GM23248 (cell line): ENCODE results near the gene SRPX. TPM values are rescaled to one million over a fixed set of nuclear protein-coding genes. Genes with fewer than 3 reads are reported as not detected.

Experiments
- DNase-seq: peaks from one replicate; pipeline ENCODE4 v3.0.0-alpha.2; 2015
- H2AFZ ChIP-seq: fragments of 200-600 bp; sonication (generic); 2 replicates; pipeline ENCODE4 v1.6.1; 2016; ENCODE audit warnings: antibody characterized with exemption
- H3F3A ChIP-seq: fragments of 200-600 bp; sonication (generic); 2 replicates; pipeline ENCODE4 v1.6.1; 2016; ENCODE audit warnings: mild to moderate bottlenecking, antibody characterized with exemption, mixed run types; ENCODE audit not compliant: insufficient read depth
- H3K27ac ChIP-seq: fragments of 200-600 bp; sonication (generic); 2 replicates; pipeline ENCODE4 v1.5.1; 2016; ENCODE audit warnings: mild to moderate bottlenecking
- H3K27me3 ChIP-seq: fragments of 200-600 bp; sonication (generic); replicated peaks from 2 replicates; pipeline ENCODE4 v1.6.1; 2016; ENCODE audit warnings: mild to moderate bottlenecking; ENCODE audit not compliant: insufficient read depth
- H3K36me3 ChIP-seq: fragments of 200-600 bp; sonication (generic); 2 replicates; pipeline ENCODE4 v1.6.1; 2016; ENCODE audit warnings: low read depth, mild to moderate bottlenecking
- H3K4me1 ChIP-seq: fragments of 200-600 bp; sonication (generic); 2 replicates; pipeline ENCODE4 v1.6.1; 2016; ENCODE audit warnings: mild to moderate bottlenecking; ENCODE audit not compliant: insufficient read depth
- H3K4me2 ChIP-seq: fragments of 200-600 bp; sonication (generic); one replicate; pipeline ENCODE4 v1.6.1; 2016; ENCODE audit warnings: mild to moderate bottlenecking; ENCODE audit not compliant: unreplicated experiment
- H3K4me3 ChIP-seq: fragments of 200-600 bp; sonication (generic); 2 replicates; pipeline ENCODE4 v1.5.1; 2016; ENCODE audit warnings: mild to moderate bottlenecking
- H3K79me2 ChIP-seq: fragments of 200-600 bp; sonication (generic); 2 replicates; pipeline ENCODE4 v1.6.1; 2016; ENCODE audit warnings: mild to moderate bottlenecking; ENCODE audit not compliant: insufficient read depth
- H3K9ac ChIP-seq: fragments of 200-600 bp; sonication (generic); 2 replicates; pipeline ENCODE4 v1.6.1; 2016; ENCODE audit warnings: mild to moderate bottlenecking
- H3K9me2 ChIP-seq: fragments of 200-600 bp; sonication (generic); 2 replicates; pipeline ENCODE4 v1.6.1; 2016; ENCODE audit warnings: mixed run types, mild to moderate bottlenecking, moderate library complexity; ENCODE audit not compliant: insufficient read depth
- H3K9me3 ChIP-seq: fragments of 200-600 bp; sonication (generic); one replicate; pipeline ENCODE4 v1.6.1; 2017; ENCODE audit warnings: low read depth
- H4K20me1 ChIP-seq: fragments of 200-600 bp; sonication (generic); 2 replicates; pipeline ENCODE4 v1.6.0; 2016; ENCODE audit not compliant: insufficient read depth
- EZH2 ChIP-seq: fragments of 200-600 bp; sonication (generic); IDR thresholded peaks from 2 replicates; pipeline ENCODE4 v1.6.1; 2018; ENCODE audit warnings: antibody characterized with exemption, mild to moderate bottlenecking; ENCODE audit not compliant: insufficient read depth, poor library complexity, severe bottlenecking
- EZH2phosphoT487 ChIP-seq: fragments of 200-600 bp; sonication (generic); IDR thresholded peaks from 2 replicates; pipeline ENCODE4 v1.6.1; 2018; ENCODE audit warnings: antibody characterized with exemption, moderate library complexity, mild to moderate bottlenecking, low read depth; ENCODE audit not compliant: insufficient read depth
- WGBS, 2 experiments: methylation state at CpG; one replicate each; pipeline ENCODE4 v1.1.6; 2015 to 2017; ENCODE audit warnings: low lambda C conversion rate in 2 of 2, low coverage in 1 of 2; ENCODE audit errors: missing lambda C conversion rate in 2 of 2; 5-methylcytosine and 5-hydroxymethylcytosine counted together
- in situ Hi-C: fragments of 300-500 bp; cut with MboI; formaldehyde crosslinking; loops from 2 replicates; pipeline ENCODE4 v1.15.0; 2020
- polyA plus RNA-seq: library from polyadenylated mRNA; unstranded; fragments of >200 nt; fragmentation: Nextera tagmentation; extraction: Ambion mirVana; gene quantifications from 2 replicates; pipeline ENCODE4 v1.2.1, GENCODE V29; 2016
- total RNA-seq: library from RNA; depleted of rRNA; stranded (reverse); fragments of >200 nt; shearing (Covaris generic); gene quantifications from 2 replicates; pipeline ENCODE4 v1.2.3, GENCODE V29; 2014

The SRPX gene
- total and polyA plus RNA-seq, 2 experiments from 2014 or later = 75.7 to 82.2 TPM

GRCh38 chrX:38214044-38214443, 6.6 kb downstream of the SRPX start:
- Histone ChIP-seq H3K9me3 (no peaks in the 10 kb centered on the region), H3K4me2 (peak overlapping the region; percentile 68), H3F3A (peaks cover 30% of the 10 kb centered on the region), H3K9ac (peak overlapping the region; percentile 70), H3K79me2 (peaks cover 32% of the 10 kb centered on the region), H3K4me3 (peak overlapping the region; percentile 55; the same call in 1 of the 2 replicates), H3K27me3 (no peaks in the 10 kb centered on the region), H3K4me1 (peaks cover 33% of the 10 kb centered on the region), H3K36me3 (no peaks in the 10 kb centered on the region), H3K9me2 (no peaks in the 10 kb centered on the region), H3K27ac (peak overlapping the region; percentile 98), H4K20me1 (no peaks in the 10 kb centered on the region), H2AFZ (no peak overlapping the region)
- TF ChIP-seq EZH2 (no peak), EZH2phosphoT487 (no peak)
- in situ Hi-C loops = no loop called here
- DNase-seq = peak; percentile 25
- WGBS, 2 experiments = 43 to 67% methylated on average over 1 of the region's 1 CpG

- Histone ChIP-seq H2AFZ (no peak overlapping the region), H3K27me3 (no peaks in the 10 kb centered on the region), H3K9me2 (no peaks in the 10 kb centered on the region), H3K4me3 (no peak overlapping the region), H3K9me3 (no peaks in the 10 kb centered on the region), H4K20me1 (no peaks in the 10 kb centered on the region), H3K4me1 (peaks cover 35% of the 10 kb centered on the region), H3K4me2 (no peak overlapping the region), H3K9ac (no peak overlapping the region), H3K36me3 (no peaks in the 10 kb centered on the region), H3K79me2 (peaks cover 29% of the 10 kb centered on the region), H3F3A (peaks cover 32% of the 10 kb centered on the region), H3K27ac (no peak overlapping the region)
- WGBS, 2 experiments = 75 to 86% methylated on average over 4 of the region's 4 CpGs
- in situ Hi-C loops = no loop called here
- no peak for TF ChIP-seq EZH2
- TF ChIP-seq EZH2phosphoT487 = no peak
- peak; percentile 16 for DNase-seq
Measured at GRCh38 chrX:38211891-38212635, 8.6 kb downstream of the SRPX start.

GRCh38 chrX:38206542-38206941, 14.1 kb downstream of the SRPX start:
- Histone ChIP-seq H3K4me3 (peak overlapping the region; percentile 42; the same call in 1 of the 2 replicates), H3K9me3 (no peaks in the 10 kb centered on the region), H3K36me3 (no peaks in the 10 kb centered on the region), H3K9ac (peak overlapping the region; percentile 59; the same call in 1 of the 2 replicates), H4K20me1 (no peaks in the 10 kb centered on the region), H3K27me3 (no peaks in the 10 kb centered on the region), H3K4me2 (peak overlapping the region; percentile 93), H3K9me2 (no peaks in the 10 kb centered on the region), H3K79me2 (peaks cover 48% of the 10 kb centered on the region), H2AFZ (no peak overlapping the region), H3F3A (peaks cover 19% of the 10 kb centered on the region; the same call in 1 of the 2 replicates), H3K27ac (peak overlapping the region; percentile 75), H3K4me1 (peaks cover 15% of the 10 kb centered on the region)
- peak; percentile 50 for DNase-seq
- TF ChIP-seq EZH2 (no peak), EZH2phosphoT487 (no peak)
- in situ Hi-C loops = no loop called here
- WGBS, 2 experiments = 0% methylated on average over 2 to 3 of the region's 3 CpGs

- TF ChIP-seq EZH2phosphoT487 = no peak
- no peak for TF ChIP-seq EZH2
- Histone ChIP-seq H3K27ac (peak overlapping the region; percentile 75), H3F3A (peaks cover 19% of the 10 kb centered on the region; the same call in 1 of the 2 replicates), H3K9ac (peak overlapping the region; percentile 59; the same call in 1 of the 2 replicates), H3K27me3 (no peaks in the 10 kb centered on the region), H3K4me1 (peaks cover 15% of the 10 kb centered on the region), H3K4me3 (peak overlapping the region; percentile 42; the same call in 1 of the 2 replicates), H3K9me2 (no peaks in the 10 kb centered on the region), H2AFZ (no peak overlapping the region), H3K9me3 (no peaks in the 10 kb centered on the region), H3K36me3 (no peaks in the 10 kb centered on the region), H3K79me2 (peaks cover 44% of the 10 kb centered on the region), H4K20me1 (no peaks in the 10 kb centered on the region), H3K4me2 (peak overlapping the region; percentile 93)
- DNase-seq = peak; percentile 86
- WGBS, 2 experiments = 0 to 2% methylated on average over 5 of the region's 5 CpGs
- in situ Hi-C loops = no loop called here
Measured at GRCh38 chrX:38206036-38206435, 14.6 kb downstream of the SRPX start.
